Parathyroid adenoma (tissue), 2 donors: ENCODE measurements around the gene GPR42.
"Not testable (repeated sequence)": the region's sequence is repeated elsewhere in the genome, so short reads cannot be mapped to it uniquely, and the experiment has no call there.

Experiments used
- H2AFZ ChIP-seq: fragments of 300-600 bp; sonication (generic); one replicate; pipeline ENCODE4 v1.7.0; 2017; ENCODE audit warnings: antibody characterized with exemption, mild to moderate bottlenecking
- H3K27ac ChIP-seq: fragments of 300-600 bp; sonication (generic); one replicate; pipeline ENCODE4 v1.7.0; 2017
- H3K27me3 ChIP-seq: fragments of 300-600 bp; sonication (generic); one replicate; pipeline ENCODE4 v1.7.0; 2017; ENCODE audit warnings: low read length; ENCODE audit not compliant: control insufficient read depth, insufficient read depth
- H3K36me3 ChIP-seq: fragments of 300-600 bp; sonication (generic); one replicate; pipeline ENCODE4 v1.7.0; 2017; ENCODE audit warnings: low read length; ENCODE audit not compliant: control insufficient read depth, insufficient read depth
- H3K4me1 ChIP-seq: fragments of 300-600 bp; sonication (generic); one replicate; pipeline ENCODE4 v1.7.0; 2017; ENCODE audit warnings: control low read depth
- H3K4me2 ChIP-seq: fragments of 300-600 bp; sonication (generic); one replicate; pipeline ENCODE4 v1.7.0; 2017; ENCODE audit warnings: low read length
- H3K4me3 ChIP-seq: fragments of 300-600 bp; sonication (generic); one replicate; pipeline ENCODE4 v1.7.0; 2017; ENCODE audit warnings: low read depth, low read length
- H3K79me2 ChIP-seq: fragments of 300-600 bp; sonication (generic); one replicate; pipeline ENCODE4 v1.7.0; 2017; ENCODE audit warnings: control low read depth
- H3K9ac ChIP-seq: fragments of 300-600 bp; sonication (generic); one replicate; pipeline ENCODE4 v1.7.0; 2017; ENCODE audit warnings: mild to moderate bottlenecking
- H3K9me3 ChIP-seq: fragments of 300-600 bp; sonication (generic); one replicate; pipeline ENCODE4 v1.7.0; 2017; ENCODE audit warnings: low read length; ENCODE audit not compliant: control insufficient read depth
- TF ChIP-seq, protein P1 (sequence below): fragments of 300-600 bp; sonication (generic); IDR thresholded peaks from one replicate; pipeline ENCODE4 v1.7.0; 2017; ENCODE audit warnings: antibody characterized with exemption, mild to moderate bottlenecking
- donor health status: primary hyperparathyroidism.

The GPR42 gene

DNA sequence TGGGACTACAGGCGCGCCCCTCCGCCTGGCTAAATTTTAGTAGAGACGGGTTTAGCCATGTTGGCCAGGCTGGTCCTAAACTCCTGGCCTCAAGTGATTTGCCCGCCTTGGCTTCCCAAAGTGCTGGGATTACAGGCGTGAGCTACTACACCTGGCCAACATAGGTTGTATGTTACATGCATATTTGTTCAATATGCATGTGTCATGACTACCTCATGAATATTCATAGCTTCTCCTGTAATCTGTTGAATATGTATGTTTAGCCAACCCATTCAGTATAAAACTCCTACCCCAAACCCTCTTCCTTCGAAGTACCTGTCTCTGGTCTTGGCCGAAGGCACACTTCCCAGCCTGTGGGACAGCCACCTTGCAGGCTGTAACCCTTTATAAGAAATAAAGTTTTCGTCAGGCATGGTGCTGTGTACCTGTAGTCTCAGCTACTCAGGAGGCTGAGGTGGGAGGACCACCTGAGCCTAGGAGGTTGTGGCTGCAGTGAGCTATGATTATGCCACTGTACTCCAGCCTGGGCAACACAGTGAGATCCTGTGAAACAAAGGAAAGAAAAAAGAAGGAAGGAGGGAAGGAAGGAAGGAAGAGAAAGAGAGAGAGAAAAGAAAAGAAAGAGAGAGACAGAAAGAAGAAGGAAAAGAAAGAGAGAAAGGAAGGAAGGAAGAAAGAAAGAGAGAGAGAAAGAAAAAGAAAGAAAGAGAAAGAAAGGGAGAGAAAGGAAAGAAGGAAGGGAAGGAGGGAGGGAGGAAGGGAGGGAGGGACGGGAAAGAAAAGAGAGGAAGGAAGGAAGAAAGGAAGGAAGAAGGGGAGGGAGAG lies 29.3 kb downstream of the GPR42 start:
- no peaks in the 10 kb centered on the region for H3K79me2 ChIP-seq
- no peak overlapping the region for H3K9ac ChIP-seq
- H3K36me3 ChIP-seq, result no peaks in the 10 kb centered on the region
- peaks cover 48% of the 10 kb centered on the region for H3K4me1 ChIP-seq
- TF ChIP-seq, protein P1, sequence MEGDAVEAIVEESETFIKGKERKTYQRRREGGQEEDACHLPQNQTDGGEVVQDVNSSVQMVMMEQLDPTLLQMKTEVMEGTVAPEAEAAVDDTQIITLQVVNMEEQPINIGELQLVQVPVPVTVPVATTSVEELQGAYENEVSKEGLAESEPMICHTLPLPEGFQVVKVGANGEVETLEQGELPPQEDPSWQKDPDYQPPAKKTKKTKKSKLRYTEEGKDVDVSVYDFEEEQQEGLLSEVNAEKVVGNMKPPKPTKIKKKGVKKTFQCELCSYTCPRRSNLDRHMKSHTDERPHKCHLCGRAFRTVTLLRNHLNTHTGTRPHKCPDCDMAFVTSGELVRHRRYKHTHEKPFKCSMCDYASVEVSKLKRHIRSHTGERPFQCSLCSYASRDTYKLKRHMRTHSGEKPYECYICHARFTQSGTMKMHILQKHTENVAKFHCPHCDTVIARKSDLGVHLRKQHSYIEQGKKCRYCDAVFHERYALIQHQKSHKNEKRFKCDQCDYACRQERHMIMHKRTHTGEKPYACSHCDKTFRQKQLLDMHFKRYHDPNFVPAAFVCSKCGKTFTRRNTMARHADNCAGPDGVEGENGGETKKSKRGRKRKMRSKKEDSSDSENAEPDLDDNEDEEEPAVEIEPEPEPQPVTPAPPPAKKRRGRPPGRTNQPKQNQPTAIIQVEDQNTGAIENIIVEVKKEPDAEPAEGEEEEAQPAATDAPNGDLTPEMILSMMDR, result no peak
- H3K4me3 ChIP-seq, result no peak overlapping the region
- H3K27me3 ChIP-seq, result no peaks in the 10 kb centered on the region
- no peak overlapping the region for H2AFZ ChIP-seq
- H3K4me2 ChIP-seq, result no peak overlapping the region
- H3K9me3 ChIP-seq, result no peaks in the 10 kb centered on the region
- no peak overlapping the region for H3K27ac ChIP-seq

DNA sequence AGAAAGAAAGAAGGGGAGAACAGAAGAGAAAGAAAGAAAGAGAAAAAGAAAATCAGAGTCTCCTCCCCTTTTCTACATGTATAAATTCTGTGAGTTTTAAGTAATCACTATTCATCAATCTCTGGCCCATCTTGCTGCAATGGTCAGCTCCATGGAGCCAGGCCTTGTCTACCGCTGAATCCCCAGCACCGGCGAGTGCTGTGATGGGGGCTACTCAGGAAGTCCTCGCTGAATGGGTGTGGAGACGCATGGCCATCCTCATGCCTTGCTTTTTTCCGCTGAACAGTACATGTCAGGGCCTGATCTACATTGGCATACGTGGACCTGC lies 29.9 kb downstream of the GPR42 start:
- Histone ChIP-seq H3K27me3 (no peaks in the 10 kb centered on the region), H3K4me1 (peaks cover 45% of the 10 kb centered on the region), H3K9me3 (no peaks in the 10 kb centered on the region), H3K79me2 (no peaks in the 10 kb centered on the region), H3K4me3 (no peak overlapping the region), H3K36me3 (no peaks in the 10 kb centered on the region), H2AFZ (peak overlapping the region; percentile 7), H3K9ac (no peak overlapping the region), H3K27ac (peak overlapping the region; percentile 95), H3K4me2 (no peak overlapping the region)
- TF ChIP-seq, protein P1, result no peak

DNA sequence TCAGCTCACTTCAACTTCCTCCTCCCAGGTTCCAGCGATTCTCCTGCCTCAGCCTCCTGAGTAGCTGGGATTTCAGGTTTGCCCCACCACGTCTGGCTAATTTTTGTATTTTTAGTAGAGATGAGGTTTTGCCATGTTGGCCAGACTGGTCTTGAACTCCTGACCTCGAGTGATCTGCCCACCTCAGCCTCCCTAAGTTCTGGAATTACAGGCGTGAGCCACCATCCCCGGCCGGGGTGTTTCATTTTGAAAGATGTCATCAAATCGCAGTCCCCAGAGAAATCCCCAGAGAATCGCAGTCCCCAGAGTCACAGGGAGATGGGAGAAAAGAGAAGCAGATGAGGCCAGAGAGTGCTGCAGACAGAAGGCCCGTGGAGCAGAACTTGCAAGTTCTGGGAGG lies 30.5 kb downstream of the GPR42 start:
- Histone ChIP-seq H2AFZ (peak overlapping the region; percentile 25), H3K27ac (peak overlapping the region; percentile 95), H3K4me1 (peaks cover 43% of the 10 kb centered on the region)
- H3K27me3 ChIP-seq, H3K4me2 ChIP-seq, H3K9me3 ChIP-seq, H3K4me3 ChIP-seq, H3K79me2 ChIP-seq, H3K36me3 ChIP-seq, H3K9ac ChIP-seq: not testable (repeated sequence)

DNA sequence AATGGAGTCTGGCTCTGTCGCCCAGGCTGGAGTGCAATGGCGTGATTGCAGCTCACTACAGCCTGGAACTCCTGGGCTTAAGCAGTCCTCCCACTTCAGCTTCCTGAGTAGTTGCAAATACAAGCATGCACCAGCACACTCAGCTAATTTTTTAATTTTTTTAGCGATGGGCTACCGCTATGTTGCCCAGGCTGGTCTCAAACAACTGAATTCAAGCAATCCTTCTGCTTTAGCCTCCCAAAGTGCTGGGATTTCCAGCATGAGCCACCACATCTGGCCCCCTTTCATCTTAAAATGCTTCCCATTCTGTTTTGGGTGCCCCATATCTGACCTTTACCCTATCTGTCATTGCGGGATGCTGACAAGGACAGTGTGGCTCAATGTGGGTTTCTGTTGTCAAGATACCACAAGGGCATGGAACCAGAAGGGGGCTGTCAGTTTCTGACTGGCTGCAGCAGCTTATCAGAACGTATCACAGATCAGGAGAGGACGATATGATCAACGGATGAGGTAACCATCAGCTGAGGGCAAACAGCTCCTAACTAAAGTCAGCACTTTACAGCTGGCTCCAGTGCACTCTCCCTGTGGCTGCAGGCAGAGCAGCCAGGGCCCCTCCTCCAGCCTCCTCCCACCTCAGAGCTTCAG lies 32.4 kb downstream of the GPR42 start:
- Histone ChIP-seq H3K4me1 (peaks cover 43% of the 10 kb centered on the region), H3K4me2 (peak overlapping the region; percentile 24), H3K36me3 (no peaks in the 10 kb centered on the region), H3K9ac (no peak overlapping the region), H3K4me3 (peak overlapping the region; percentile 12), H2AFZ (peak overlapping the region; percentile 57), H3K9me3 (no peaks in the 10 kb centered on the region), H3K27me3 (no peaks in the 10 kb centered on the region), H3K27ac (peak overlapping the region; percentile 95), H3K79me2 (no peaks in the 10 kb centered on the region)
- TF ChIP-seq, protein P1, result peak; percentile 23

DNA sequence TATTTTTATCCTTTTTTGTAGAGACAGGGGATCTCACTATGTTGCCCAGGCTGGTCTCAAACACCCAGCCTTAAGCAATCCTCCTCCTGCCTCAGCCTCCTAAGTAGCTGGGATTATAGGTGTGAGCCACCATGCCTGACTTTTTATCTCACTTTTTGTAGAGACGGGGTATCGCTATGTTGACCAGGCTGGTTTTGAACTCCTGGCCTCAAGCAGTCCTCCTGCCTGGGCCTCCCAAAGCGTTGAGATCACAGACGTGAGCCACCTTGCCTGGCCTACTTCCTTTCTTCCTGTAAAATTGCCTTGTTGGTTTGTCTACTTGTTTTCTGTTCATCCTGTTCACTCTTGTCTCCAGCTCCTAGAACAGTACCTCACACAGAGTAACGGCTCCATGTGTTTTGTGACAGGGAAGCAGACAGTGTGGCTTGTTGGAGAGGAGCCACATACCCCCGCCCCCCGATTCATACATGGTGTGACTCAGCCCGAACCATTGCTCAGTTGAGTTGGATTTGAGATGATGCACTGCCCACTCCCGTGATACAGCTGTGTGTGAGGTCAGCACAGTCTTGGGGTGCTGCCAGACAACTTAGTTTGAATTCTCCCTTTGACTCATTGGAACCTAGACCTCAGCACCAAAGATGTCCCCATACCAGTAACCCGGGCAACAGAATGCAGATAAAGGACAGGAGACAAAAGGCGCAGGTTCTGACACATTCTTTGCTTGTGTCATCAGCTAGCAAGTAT lies 34.2 kb downstream of the GPR42 start:
- H3K79me2 ChIP-seq, result no peaks in the 10 kb centered on the region
- H3K27ac ChIP-seq, result peak overlapping the region; percentile 95
- TF ChIP-seq, protein P1, result no peak
- H3K4me3 ChIP-seq, result no peak overlapping the region
- H3K4me2 ChIP-seq, result no peak overlapping the region
- no peak overlapping the region for H3K9ac ChIP-seq
- H3K4me1 ChIP-seq, result peaks cover 42% of the 10 kb centered on the region
- H3K9me3 ChIP-seq, result no peaks in the 10 kb centered on the region
- H2AFZ ChIP-seq, result peak overlapping the region; percentile 13
- no peaks in the 10 kb centered on the region for H3K27me3 ChIP-seq
- H3K36me3 ChIP-seq, result no peaks in the 10 kb centered on the region
